GM12878 (cell line): ENCODE data around the gene VSIG10. TPM values are rescaled to one million over a fixed set of nuclear protein-coding genes. Genes with fewer than 3 reads are reported as not detected.
A peak's percentile ranks its signal among the peaks of the same experiment; 100 is the strongest.

Experiments
- ATF7 ChIP-seq: fragments of 450-650 bp; IDR thresholded peaks from 2 replicates; pipeline ENCODE4 v1.6.1; 2016; ENCODE audit warnings: low read depth, mild to moderate bottlenecking
- CREB1 ChIP-seq: IDR thresholded peaks from 2 replicates; pipeline ENCODE4 v1.6.1; 2012; ENCODE audit warnings: low read depth, mild to moderate bottlenecking, inconsistent platforms
- DPF2 ChIP-seq: fragments of 450-650 bp; IDR thresholded peaks from 2 replicates; pipeline ENCODE4 v1.6.1; 2017; ENCODE audit warnings: mild to moderate bottlenecking
- FOS ChIP-seq: IDR thresholded peaks from 3 replicates; pipeline ENCODE4 v1.6.1; 2011; ENCODE audit warnings: borderline replicate concordance; ENCODE audit not compliant: insufficient read length; ENCODE audit errors: extremely low read depth
- HDAC6 ChIP-seq: fragments of 200-600 bp; sonication (generic); IDR thresholded peaks from one replicate; pipeline ENCODE4 v1.8.0; 2017; ENCODE audit warnings: antibody characterized with exemption; ENCODE audit not compliant: unreplicated experiment
- MEF2B ChIP-seq: fragments of 450-650 bp; IDR thresholded peaks from 2 replicates; pipeline ENCODE4 v1.6.1; 2018; ENCODE audit warnings: mild to moderate bottlenecking, moderate library complexity; ENCODE audit not compliant: partially characterized antibody, poor library complexity, severe bottlenecking
- NR2F1 ChIP-seq: fragments of 450-650 bp; conservative IDR thresholded peaks from 2 replicates; pipeline ENCODE4 v1.6.1; 2017; ENCODE audit warnings: mild to moderate bottlenecking
- RCOR1 ChIP-seq: conservative IDR thresholded peaks from 2 replicates; pipeline ENCODE4 v1.6.1; 2012; ENCODE audit warnings: low read depth, low read length, improper control_type of control experiment
- RFX5 ChIP-seq: IDR thresholded peaks from 2 replicates; pipeline ENCODE4 v1.6.1; 2011; ENCODE audit warnings: low read depth, low read length, improper control_type of control experiment
- SMAD1 ChIP-seq: fragments of 450-650 bp; IDR thresholded peaks from 2 replicates; pipeline ENCODE4 v1.6.1; 2018; ENCODE audit warnings: mild to moderate bottlenecking, low read depth; ENCODE audit not compliant: partially characterized antibody
- TBL1XR1 ChIP-seq: IDR thresholded peaks from 2 replicates; pipeline ENCODE4 v1.6.1; 2012; ENCODE audit warnings: low read depth, low read length, improper control_type of control experiment
- YY1 ChIP-seq: IDR thresholded peaks from 2 replicates; pipeline ENCODE4 v1.6.1; 2011; ENCODE audit warnings: low read depth, mild to moderate bottlenecking, low read length
- ZNF24 ChIP-seq: fragments of 450-650 bp; IDR thresholded peaks from 2 replicates; pipeline ENCODE4 v1.6.1; 2017; ENCODE audit warnings: antibody characterized with exemption, mild to moderate bottlenecking
- polyA plus RNA-seq, 11 experiments: library from polyadenylated mRNA; depleted of rRNA in 4 of 11; unstranded in 6 of 11; stranded (reverse) in 5 of 11; fragments of >200 nt; fragmentation: Nextera tagmentation in 4 of 11; fragmentation: Illumina TruSeq in 1 of 11; extraction: Ambion mirVana in 4 of 11; extraction: Trizol in 1 of 11; gene quantifications; 1 replicate in 1 of 11; 2 replicates in 10 of 11; pipeline versions ENCODE4 v1.2.1 to v1.2.3, GENCODE V29; 2011 to 2016; ENCODE audit warnings: inconsistent platforms in 2 of 11, missing spikeins in 2 of 11, low read depth in 1 of 11
- total RNA-seq, 4 experiments: library from RNA; depleted of rRNA in 3 of 4; stranded (reverse); fragments of >200 nt in 3 of 4; fragmentation: Illumina TruSeq in 1 of 4; extraction: Trizol in 1 of 4; gene quantifications; 2 replicates each; pipeline versions ENCODE4 v1.2.1 to v1.2.3, GENCODE V29; 2013 to 2021
- TF ChIP-seq, protein P1 (sequence below): fragments of 450-650 bp; IDR thresholded peaks from 2 replicates; pipeline ENCODE4 v1.6.1; 2017; ENCODE audit warnings: low read depth, mild to moderate bottlenecking, moderate library complexity
- TF ChIP-seq, protein P2 (sequence below): fragments of 450-650 bp; IDR thresholded peaks from 2 replicates; pipeline ENCODE4 v1.6.1; 2016; ENCODE audit warnings: mild to moderate bottlenecking
- TF ChIP-seq, protein P3 (sequence below): fragments of 150-350 bp; IDR thresholded peaks from 2 replicates; pipeline ENCODE4 v1.6.1; 2014; ENCODE audit warnings: mild to moderate bottlenecking, low read depth, low read length

Gene VSIG10
- total and polyA plus RNA-seq, 10 of the 15 experiments (the other 5 are each of a cell fraction or from before 2014, with no cell fraction given), result 3.4 to 10.2 (median 5.8) TPM

DNA sequence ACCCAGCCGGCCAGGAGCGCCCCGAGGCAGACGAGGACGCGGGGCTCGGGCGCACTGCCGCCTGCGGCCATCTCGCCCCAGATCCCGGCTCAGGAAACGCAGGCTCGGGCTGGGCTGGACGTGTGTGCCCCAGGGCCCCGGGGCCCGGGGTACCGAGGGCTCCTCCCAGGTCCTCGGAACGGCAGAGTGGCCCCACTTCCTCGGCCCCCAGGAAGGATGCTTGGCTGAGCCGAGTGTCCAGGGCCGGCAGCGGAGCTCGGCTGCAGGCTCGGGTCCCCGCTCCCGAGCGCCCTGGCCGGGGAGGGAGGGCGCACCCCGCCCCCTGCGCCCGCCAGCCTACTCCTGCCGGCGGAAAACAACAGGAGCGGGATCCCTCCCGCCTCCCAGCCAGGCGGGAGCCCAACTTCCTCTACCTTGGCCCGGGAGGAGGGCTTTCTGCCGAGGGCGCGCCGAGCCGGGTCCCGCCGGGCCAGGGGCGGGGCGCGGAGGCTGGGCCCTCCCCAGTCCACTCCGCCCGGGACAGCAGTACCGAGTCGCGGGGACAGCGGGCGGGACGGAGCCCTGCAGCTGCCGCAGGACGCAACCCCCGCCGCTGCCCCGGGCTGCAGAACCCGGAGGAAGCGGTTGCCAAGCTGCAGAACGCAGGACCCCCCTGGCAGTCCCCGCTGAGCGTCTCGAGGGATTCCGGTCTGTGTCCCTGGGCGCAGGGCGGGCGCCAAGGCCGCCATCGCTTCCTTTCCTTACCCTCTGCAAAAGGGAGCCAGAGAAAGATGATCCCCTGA lies at the start of gene VSIG10 (continued):
- no peak for TF ChIP-seq TBL1XR1
- peak; percentile 54 for TF ChIP-seq HDAC6
- TF ChIP-seq FOS, result no peak
- no peak for TF ChIP-seq YY1
- TF ChIP-seq, protein P1, sequence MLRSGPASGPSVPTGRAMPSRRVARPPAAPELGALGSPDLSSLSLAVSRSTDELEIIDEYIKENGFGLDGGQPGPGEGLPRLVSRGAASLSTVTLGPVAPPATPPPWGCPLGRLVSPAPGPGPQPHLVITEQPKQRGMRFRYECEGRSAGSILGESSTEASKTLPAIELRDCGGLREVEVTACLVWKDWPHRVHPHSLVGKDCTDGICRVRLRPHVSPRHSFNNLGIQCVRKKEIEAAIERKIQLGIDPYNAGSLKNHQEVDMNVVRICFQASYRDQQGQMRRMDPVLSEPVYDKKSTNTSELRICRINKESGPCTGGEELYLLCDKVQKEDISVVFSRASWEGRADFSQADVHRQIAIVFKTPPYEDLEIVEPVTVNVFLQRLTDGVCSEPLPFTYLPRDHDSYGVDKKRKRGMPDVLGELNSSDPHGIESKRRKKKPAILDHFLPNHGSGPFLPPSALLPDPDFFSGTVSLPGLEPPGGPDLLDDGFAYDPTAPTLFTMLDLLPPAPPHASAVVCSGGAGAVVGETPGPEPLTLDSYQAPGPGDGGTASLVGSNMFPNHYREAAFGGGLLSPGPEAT, result no peak
- no peak for TF ChIP-seq SMAD1
- TF ChIP-seq ZNF24, result no peak
- no peak for TF ChIP-seq RFX5
- no peak for TF ChIP-seq ATF7
- TF ChIP-seq NR2F1, result no peak
- no peak for TF ChIP-seq RCOR1
- peak; percentile 55 for TF ChIP-seq MEF2B
- 0 out of 2 replicates have a peak, but pooled peaks have one; percentile 31 for TF ChIP-seq DPF2
- TF ChIP-seq, protein P2, sequence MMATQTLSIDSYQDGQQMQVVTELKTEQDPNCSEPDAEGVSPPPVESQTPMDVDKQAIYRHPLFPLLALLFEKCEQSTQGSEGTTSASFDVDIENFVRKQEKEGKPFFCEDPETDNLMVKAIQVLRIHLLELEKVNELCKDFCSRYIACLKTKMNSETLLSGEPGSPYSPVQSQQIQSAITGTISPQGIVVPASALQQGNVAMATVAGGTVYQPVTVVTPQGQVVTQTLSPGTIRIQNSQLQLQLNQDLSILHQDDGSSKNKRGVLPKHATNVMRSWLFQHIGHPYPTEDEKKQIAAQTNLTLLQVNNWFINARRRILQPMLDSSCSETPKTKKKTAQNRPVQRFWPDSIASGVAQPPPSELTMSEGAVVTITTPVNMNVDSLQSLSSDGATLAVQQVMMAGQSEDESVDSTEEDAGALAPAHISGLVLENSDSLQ, result no peak
- TF ChIP-seq, protein P3, sequence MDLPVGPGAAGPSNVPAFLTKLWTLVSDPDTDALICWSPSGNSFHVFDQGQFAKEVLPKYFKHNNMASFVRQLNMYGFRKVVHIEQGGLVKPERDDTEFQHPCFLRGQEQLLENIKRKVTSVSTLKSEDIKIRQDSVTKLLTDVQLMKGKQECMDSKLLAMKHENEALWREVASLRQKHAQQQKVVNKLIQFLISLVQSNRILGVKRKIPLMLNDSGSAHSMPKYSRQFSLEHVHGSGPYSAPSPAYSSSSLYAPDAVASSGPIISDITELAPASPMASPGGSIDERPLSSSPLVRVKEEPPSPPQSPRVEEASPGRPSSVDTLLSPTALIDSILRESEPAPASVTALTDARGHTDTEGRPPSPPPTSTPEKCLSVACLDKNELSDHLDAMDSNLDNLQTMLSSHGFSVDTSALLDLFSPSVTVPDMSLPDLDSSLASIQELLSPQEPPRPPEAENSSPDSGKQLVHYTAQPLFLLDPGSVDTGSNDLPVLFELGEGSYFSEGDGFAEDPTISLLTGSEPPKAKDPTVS, result no peak
- TF ChIP-seq CREB1, result no peak
